GM18870 (cell line): ENCODE measurements around the gene SOCS4.

Experiments used
- ATAC-seq: cut with Tn5 transposase; IDR thresholded peaks from one replicate; pipeline ENCODE4 v1.9.1; 2021; ENCODE audit warnings: moderate library complexity; ENCODE audit not compliant: unreplicated experiment

The SOCS4 gene

DNA sequence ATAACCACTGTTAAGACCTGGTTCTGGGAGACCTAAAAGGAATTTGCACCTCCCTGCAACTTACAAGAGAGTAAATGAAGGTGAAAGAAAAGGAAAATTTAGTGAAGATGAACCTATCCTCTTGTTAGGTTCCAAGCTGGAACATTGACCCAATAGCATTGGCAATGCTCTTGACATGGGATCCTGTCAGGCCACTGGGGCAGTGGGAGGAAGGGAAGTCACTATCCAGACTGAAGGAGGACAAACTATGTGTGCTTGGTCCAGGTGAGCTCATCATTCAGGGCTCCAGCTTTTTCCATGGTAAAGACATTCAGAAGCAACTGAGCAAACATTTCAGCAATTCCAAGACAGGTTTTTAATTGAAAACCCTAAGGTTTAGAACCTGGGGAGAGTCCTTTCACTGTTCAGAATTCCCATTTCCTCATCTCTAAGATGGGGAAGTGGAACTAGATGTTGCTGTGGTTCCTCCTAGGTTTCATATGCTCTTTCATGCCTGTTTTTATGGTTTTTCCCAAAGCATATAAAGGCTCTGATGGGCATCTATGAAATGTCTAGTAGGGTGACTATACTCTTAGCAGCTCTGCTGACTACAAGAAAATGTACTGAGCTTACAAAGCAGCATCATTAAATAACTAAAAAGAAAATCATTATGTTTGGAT is 57.5 kb downstream of the SOCS4 start:
- no peak for ATAC-seq

DNA sequence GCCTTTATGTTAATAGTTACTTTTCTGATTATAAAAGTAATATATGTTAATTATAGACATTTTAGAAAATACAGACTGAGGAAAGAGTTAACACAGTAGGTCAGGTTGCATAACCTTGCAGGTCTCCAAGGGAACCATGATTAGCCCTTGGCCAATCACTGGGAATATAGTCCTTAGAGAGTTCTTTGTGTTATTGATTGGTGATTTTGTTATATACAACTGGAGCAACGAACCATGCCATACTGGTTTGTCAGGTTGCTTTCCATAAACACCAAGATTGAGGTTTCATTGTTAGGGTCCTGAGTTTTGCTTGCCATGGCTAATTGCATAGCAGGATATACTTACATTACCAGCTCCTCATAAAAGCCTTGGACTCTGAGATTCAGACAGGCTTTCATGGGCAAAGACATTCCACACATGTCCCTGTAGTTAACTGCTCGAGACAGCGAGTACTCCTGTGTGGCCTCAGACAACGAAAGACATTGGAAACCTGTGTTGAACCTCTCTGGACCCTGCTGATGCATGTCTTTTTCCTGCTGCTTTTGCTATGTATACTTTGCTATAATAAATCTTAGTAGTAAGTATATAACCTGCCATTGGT is 58.1 kb downstream of the SOCS4 start:
- ATAC-seq, result no peak

DNA sequence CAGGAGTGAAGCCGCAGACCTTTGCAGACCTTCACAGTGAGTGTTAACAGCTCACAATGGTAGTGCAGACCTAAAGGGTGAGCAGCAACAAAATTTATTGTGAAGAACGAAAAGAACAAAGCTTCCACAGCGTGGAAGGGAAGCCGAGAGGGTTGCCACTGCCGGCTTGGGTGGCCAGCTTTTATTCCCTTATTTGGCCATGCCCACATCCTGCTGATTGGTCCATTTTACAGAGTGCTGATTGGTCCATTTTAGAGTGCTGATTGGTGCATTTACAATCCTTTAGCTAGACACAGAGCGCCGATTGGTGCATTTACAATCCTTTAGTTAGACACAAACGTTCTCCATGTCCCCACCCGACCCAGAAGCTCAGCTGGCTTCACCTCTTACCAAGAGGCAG is 59.9 kb downstream of the SOCS4 start:
- ATAC-seq, result no peak

DNA sequence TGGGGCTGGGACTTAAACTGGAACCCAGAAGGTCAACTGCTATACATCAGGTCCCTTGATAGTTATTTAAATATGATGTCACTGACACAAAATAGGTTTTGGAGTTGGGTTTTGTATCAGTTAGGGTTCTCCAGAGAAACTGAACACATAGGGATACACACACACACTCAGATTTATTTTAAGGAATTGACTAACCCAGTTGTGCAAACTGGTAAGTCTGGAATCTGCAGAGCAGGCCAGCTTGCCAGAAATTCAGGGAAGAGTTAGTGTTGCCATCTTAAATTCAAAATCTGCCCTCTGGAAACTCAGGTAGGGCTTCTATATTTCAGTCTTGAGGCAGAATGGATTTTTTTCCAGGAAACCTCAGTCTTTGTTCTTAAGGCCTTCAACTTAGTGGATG is 61.3 kb downstream of the SOCS4 start:
- no peak for ATAC-seq

DNA sequence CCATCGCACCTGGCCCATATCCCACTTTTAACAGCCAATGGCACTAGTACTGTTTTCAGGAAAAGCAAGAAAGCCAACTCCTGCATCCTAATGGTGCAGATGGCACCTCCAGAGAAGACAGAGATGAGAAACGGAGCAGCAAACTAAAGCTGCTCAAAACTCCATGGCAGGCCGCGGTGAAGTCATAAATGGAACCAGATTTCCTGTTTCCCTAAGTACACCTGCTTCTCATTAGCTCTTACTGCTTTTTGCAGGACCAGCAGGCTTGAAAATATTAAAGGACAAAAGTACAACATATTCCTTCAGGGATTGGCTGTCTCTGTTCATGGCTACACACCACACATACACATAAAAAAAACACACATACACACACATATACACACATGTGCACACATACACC is 65.3 kb downstream of the SOCS4 start:
- ATAC-seq, result no peak

DNA sequence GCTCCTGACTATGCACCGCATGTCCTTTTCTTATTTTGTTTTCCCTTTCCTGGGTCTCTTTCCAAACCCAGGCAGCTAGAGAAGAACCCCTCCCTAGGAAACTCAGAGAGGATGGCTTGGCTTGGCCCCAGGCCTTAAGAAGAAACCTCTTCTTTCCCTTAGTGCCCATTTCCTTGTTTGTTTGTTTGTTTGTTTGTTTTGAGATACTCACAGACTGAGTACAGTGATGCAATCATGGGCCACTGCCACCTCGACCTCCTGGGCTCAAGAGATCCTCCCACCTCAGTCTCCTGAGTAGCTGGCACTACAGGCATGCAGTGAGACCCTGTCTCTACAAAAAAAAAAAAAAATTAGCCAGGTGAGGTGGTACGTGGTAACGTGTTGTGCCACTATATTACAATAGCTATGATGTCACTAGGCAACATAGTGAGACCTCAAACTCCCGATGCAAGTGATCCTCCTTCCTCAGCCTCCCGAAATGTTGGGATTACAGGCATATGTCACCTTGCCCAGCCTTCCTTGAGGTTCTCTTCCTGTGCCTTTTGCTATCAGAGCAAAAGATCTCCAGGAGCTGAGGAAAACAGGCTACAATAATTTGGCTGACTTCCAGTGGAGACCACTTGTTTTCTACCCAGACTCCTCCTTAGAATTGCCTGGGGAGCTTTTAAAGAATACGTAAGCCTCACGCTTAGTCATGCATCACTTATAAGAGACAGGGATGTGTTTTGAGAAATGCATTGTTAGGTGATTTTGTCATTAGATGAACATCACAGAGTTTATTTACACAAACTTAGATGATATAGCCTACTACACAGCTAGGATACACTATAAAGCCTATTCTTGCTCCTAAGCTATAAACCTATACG is 67.5 kb downstream of the SOCS4 start:
- no peak for ATAC-seq

DNA sequence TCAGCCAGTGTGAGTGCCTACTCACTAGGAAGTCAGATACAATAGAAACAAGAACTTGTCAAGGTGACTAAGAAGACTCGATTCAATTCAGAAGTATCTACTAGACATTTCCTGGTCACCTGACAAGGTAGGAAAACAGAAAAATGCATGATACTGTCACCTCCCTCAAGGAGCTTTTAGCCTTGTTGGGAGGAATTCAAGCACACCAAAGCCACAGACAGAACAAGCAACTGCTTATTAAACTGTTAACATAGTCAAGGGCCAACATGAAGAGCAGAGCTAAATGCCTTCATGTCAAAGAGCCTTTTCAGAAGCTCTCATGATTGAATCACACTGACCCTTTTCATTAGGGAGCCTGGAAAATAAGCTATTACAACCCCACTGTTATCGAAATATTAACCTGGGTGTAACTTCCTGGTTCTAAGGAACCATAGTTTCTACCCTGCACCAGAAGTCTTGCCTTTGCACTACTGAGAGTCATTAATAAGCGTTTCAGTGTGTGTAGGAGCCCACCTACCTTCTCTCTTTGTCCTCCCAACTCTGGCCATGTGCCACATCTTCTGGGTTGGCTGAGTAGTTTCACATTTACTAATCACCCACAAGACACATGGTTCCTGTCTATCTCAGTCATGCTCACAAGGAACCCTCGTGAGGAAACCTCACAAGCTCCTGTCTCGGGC is 71.0 kb downstream of the SOCS4 start:
- peak; percentile 55 for ATAC-seq

DNA sequence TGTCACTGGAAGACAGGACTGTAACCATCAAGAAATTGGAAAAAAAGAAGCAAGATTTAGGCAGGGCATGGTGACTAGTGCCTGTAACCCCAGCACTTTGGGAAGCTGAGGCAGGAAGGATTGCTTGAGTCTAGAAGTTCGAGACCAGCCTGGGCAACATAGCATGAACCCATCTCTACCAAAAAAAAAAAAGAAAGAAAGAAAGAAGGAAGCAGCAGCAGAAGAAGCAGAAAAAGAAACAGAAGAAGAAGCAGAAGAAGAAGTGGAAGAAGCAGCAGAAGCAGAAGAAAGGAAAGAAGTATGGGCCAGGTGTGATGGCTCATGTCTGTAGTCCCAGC is 71.5 kb downstream of the SOCS4 start:
- ATAC-seq, result no peak
